HepG2 (cell line): ENCODE results near the gene POLN. TPM values are rescaled to one million over a fixed set of nuclear protein-coding genes. Genes with fewer than 3 reads are reported as not detected.

ENCODE experiments used
- BHLHE40 ChIP-seq: IDR thresholded peaks from 2 replicates; pipeline ENCODE4 v1.6.1; 2011; ENCODE audit warnings: low read length, improper control_type of control experiment
- ELF1 ChIP-seq: sonication (generic); formaldehyde crosslinking; IDR thresholded peaks from 2 replicates; pipeline ENCODE4 v1.4.0; 2020; ENCODE audit warnings: missing genetic modification reagents
- HMGA1 ChIP-seq: sonication (generic); formaldehyde crosslinking; conservative IDR thresholded peaks from 2 replicates; pipeline ENCODE4 v1.4.0; 2020; ENCODE audit warnings: missing genetic modification reagents
- KDM4B ChIP-seq: sonication (generic); formaldehyde crosslinking; IDR thresholded peaks from 2 replicates; pipeline ENCODE4 v1.4.0; 2020; ENCODE audit warnings: missing genetic modification reagents
- MXD4 ChIP-seq: IDR thresholded peaks from 2 replicates; pipeline ENCODE4 v1.6.1; 2016; ENCODE audit warnings: mild to moderate bottlenecking, missing biosample characterization, missing genetic modification reagents
- PRDM10 ChIP-seq: sonication (generic); formaldehyde crosslinking; IDR thresholded peaks from 2 replicates; pipeline ENCODE4 v1.4.0; 2020; ENCODE audit warnings: low read depth, missing genetic modification reagents
- TFDP2 ChIP-seq: sonication (generic); formaldehyde crosslinking; IDR thresholded peaks from 2 replicates; pipeline ENCODE4 v1.4.0; 2020; ENCODE audit warnings: missing genetic modification reagents
- ZNF143 ChIP-seq: sonication (generic); formaldehyde crosslinking; IDR thresholded peaks from 2 replicates; pipeline ENCODE4 v1.4.0; 2020; ENCODE audit warnings: missing genetic modification reagents
- ZNF580 ChIP-seq: IDR thresholded peaks from 2 replicates; pipeline ENCODE4 v1.6.1; 2016; ENCODE audit warnings: low read depth, borderline replicate concordance
- polyA plus RNA-seq, 8 experiments: library from polyadenylated mRNA; depleted of rRNA in 3 of 8; stranded (reverse) in 7 of 8; unstranded in 1 of 8; fragments of >200 nt; fragmentation: Illumina TruSeq in 4 of 8; extraction: Trizol in 4 of 8; gene quantifications; 2 replicates each; pipeline versions ENCODE4 v1.2.1 to v1.2.3, GENCODE V29; 2011 to 2016; ENCODE audit warnings: low read depth in 4 of 8, missing spikeins in 1 of 8, mixed read lengths in 1 of 8; ENCODE audit not compliant: insufficient read depth in 1 of 8
- total RNA-seq, 5 experiments: library from RNA; depleted of rRNA; stranded (reverse); fragments of >200 nt; fragmentation: Illumina TruSeq; extraction: Trizol; gene quantifications; 2 replicates each; pipeline ENCODE4 v1.2.3, GENCODE V29; 2016; ENCODE audit warnings: low read depth in 1 of 5
- TF ChIP-seq, protein P1 (sequence below): sonication (generic); formaldehyde crosslinking; IDR thresholded peaks from 2 replicates; pipeline ENCODE4 v1.5.0; 2020; ENCODE audit warnings: mild to moderate bottlenecking, missing genetic modification reagents
- TF ChIP-seq, protein P2 (sequence below): sonication (generic); formaldehyde crosslinking; IDR thresholded peaks from 2 replicates; pipeline ENCODE4 v1.9.0; 2021; ENCODE audit warnings: missing genetic modification reagents, mild to moderate bottlenecking, borderline replicate concordance
- TF ChIP-seq, protein P3 (sequence below): sonication (generic); formaldehyde crosslinking; IDR thresholded peaks from 2 replicates; pipeline ENCODE4 v1.5.1; 2020; ENCODE audit warnings: mild to moderate bottlenecking, missing genetic modification reagents
- TF ChIP-seq, protein P4 (sequence below): sonication (generic); formaldehyde crosslinking; conservative IDR thresholded peaks from 2 replicates; pipeline ENCODE4 v1.4.0; 2020; ENCODE audit warnings: missing genetic modification reagents

Gene POLN
- total and polyA plus RNA-seq, 2 of the 13 experiments (the other 11 are each of a cell fraction or from before 2014, with no cell fraction given), result 0.93 to 1.5 TPM

DNA sequence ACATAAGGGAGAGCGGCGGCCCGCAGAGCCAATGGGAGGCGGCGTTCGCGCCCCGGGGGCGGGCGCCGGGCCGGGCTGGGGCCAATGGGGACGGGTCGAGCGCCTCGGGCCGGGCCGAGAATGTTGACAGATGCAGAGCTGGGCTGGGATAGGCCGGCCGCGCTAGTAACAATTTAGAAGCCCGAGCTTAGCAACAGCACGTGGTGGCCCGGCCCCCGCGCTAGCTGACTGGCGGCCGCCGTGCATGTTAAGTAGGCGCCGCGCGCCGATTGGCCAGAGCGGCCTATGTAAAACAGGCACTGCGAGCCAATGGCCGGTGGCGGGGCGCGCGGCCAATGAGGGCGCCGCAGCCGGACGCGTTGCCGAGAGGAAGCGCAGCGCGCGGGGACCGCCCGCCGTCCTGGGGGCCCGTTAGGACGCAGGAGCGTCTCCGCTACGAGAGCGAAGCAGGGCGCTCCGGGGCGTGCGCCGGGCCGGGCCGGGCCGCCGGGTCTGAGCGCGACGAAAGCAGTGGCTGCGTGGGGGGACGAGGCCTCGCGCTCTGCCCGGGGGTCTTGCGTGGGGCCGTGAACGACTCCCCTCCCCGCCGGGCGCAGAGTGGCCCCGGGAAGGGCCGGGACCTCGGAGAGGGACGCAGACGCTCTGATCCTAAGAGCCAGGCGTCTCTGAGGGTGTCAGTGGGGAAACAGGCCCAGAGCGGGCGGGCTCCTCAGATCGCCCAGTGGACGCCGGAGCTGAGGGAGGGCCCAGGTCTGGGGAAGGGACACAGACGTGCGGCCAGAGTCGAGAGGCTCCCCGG is 20.4 kb upstream of the POLN start (continued):
- TF ChIP-seq, protein P1, sequence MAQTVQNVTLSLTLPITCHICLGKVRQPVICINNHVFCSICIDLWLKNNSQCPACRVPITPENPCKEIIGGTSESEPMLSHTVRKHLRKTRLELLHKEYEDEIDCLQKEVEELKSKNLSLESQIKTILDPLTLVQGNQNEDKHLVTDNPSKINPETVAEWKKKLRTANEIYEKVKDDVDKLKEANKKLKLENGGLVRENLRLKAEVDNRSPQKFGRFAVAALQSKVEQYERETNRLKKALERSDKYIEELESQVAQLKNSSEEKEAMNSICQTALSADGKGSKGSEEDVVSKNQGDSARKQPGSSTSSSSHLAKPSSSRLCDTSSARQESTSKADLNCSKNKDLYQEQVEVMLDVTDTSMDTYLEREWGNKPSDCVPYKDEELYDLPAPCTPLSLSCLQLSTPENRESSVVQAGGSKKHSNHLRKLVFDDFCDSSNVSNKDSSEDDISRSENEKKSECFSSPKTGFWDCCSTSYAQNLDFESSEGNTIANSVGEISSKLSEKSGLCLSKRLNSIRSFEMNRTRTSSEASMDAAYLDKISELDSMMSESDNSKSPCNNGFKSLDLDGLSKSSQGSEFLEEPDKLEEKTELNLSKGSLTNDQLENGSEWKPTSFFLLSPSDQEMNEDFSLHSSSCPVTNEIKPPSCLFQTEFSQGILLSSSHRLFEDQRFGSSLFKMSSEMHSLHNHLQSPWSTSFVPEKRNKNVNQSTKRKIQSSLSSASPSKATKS (CRISPR knock-in tag), result no peak
- TF ChIP-seq HMGA1 (CRISPR knock-in tag), result no peak
- TF ChIP-seq KDM4B (CRISPR knock-in tag), result no peak
- no peak for TF ChIP-seq PRDM10
- no peak for TF ChIP-seq BHLHE40
- TF ChIP-seq ELF1 (CRISPR knock-in tag), result no peak
- TF ChIP-seq MXD4 (CRISPR knock-in tag), result peak; percentile 67
- TF ChIP-seq, protein P2, sequence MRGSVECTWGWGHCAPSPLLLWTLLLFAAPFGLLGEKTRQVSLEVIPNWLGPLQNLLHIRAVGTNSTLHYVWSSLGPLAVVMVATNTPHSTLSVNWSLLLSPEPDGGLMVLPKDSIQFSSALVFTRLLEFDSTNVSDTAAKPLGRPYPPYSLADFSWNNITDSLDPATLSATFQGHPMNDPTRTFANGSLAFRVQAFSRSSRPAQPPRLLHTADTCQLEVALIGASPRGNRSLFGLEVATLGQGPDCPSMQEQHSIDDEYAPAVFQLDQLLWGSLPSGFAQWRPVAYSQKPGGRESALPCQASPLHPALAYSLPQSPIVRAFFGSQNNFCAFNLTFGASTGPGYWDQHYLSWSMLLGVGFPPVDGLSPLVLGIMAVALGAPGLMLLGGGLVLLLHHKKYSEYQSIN, result no peak
- peak; percentile 33; the same call in 1 of the 2 replicates for TF ChIP-seq ZNF143 (CRISPR knock-in tag)
- TF ChIP-seq, protein P3, sequence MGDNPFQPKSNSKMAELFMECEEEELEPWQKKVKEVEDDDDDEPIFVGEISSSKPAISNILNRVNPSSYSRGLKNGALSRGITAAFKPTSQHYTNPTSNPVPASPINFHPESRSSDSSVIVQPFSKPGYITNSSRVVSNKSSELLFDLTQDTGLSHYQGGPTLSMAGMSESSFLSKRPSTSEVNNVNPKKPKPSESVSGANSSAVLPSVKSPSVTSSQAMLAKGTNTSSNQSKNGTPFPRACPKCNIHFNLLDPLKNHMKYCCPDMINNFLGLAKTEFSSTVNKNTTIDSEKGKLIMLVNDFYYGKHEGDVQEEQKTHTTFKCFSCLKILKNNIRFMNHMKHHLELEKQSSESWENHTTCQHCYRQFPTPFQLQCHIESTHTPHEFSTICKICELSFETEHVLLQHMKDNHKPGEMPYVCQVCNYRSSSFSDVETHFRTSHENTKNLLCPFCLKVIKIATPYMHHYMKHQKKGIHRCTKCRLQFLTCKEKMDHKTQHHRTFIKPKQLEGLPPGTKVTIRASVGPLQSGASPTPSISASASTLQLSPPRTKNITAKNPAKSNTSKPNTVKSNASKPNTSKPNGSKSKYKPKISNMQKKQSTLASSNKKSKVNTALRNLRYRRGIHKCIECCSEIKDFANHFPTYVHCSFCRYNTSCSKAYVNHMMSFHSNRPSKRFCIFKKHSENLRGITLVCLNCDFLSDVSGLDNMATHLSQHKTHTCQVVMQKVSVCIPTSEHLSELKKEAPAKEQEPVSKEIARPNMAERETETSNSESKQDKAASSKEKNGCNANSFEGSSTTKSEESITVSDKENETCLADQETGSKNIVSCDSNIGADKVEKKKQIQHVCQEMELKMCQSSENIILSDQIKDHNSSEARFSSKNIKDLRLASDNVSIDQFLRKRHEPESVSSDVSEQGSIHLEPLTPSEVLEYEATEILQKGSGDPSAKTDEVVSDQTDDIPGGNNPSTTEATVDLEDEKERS (CRISPR knock-in tag), result no peak
- peak; percentile 69; the same call in 1 of the 2 replicates for TF ChIP-seq ZNF580 (CRISPR knock-in tag)
- peak; percentile 89 for TF ChIP-seq TFDP2 (CRISPR knock-in tag)
- TF ChIP-seq, protein P4, sequence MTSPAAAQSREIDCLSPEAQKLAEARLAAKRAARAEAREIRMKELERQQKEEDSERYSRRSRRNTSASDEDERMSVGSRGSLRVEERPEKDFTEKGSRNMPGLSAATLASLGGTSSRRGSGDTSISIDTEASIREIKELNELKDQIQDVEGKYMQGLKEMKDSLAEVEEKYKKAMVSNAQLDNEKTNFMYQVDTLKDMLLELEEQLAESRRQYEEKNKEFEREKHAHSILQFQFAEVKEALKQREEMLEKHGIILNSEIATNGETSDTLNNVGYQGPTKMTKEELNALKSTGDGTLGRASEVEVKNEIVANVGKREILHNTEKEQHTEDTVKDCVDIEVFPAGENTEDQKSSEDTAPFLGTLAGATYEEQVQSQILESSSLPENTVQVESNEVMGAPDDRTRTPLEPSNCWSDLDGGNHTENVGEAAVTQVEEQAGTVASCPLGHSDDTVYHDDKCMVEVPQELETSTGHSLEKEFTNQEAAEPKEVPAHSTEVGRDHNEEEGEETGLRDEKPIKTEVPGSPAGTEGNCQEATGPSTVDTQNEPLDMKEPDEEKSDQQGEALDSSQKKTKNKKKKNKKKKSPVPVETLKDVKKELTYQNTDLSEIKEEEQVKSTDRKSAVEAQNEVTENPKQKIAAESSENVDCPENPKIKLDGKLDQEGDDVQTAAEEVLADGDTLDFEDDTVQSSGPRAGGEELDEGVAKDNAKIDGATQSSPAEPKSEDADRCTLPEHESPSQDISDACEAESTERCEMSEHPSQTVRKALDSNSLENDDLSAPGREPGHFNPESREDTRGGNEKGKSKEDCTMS (CRISPR knock-in tag), result no peak
